ENCODE results near the gene ZNF280C. TPM values are rescaled to one million over a fixed set of nuclear protein-coding genes. Genes with fewer than 3 reads are reported as not detected.
"Not testable (repeated sequence)": the region's sequence is repeated elsewhere in the genome, so short reads cannot be mapped to it uniquely, and the experiment has no call there.

The ZNF280C gene
- total RNA-seq, 2 donors from 2014 or later: 2.6 to 2.9 TPM

DNA sequence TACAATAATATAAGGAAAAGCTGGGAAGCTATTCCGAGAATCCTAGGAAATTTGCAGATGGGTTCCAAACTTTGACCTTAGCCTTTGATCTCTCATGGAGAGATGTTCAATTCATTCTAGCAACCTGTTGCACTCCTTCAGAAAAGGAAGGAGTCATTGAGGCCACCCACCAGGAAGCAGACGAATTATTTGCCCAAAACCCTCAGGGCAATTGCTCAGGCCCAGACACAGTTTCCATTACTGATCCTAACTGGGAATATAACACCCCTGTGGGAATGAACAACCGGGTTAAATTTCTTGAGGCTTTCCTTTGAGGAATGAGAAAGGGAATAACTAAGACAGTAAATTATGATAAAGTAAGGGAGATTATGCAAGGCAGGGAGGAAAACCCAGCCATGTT is 13.5 kb upstream of the ZNF280C start:
- Histone ChIP-seq H3K4me1 (no peaks in the 10 kb centered on the region), H3K9me3 (no peaks in the 10 kb centered on the region), H3K4me3 (no peak overlapping the region), H3K27me3 (no peaks in the 10 kb centered on the region), H3K27ac (no peak overlapping the region), H3K36me3 (replicated peaks in 1 of 2; ENCODE audit: insufficient read depth in 1 of 2, low read depth in 2 of 2) (no peaks in the 10 kb centered on the region)
- WGBS, 2 donors: 79 to 80% methylated on average over 3 of the region's 3 CpGs
- no peak for ATAC-seq
- no peak for TF ChIP-seq CTCF (IDR thresholded peaks at IDR 0.05)
- no peak for TF ChIP-seq POLR2A (IDR thresholded peaks at IDR 0.05)
- DNase-seq: no peak
- intact Hi-C loops (cut with DNase I): no loop called here

DNA sequence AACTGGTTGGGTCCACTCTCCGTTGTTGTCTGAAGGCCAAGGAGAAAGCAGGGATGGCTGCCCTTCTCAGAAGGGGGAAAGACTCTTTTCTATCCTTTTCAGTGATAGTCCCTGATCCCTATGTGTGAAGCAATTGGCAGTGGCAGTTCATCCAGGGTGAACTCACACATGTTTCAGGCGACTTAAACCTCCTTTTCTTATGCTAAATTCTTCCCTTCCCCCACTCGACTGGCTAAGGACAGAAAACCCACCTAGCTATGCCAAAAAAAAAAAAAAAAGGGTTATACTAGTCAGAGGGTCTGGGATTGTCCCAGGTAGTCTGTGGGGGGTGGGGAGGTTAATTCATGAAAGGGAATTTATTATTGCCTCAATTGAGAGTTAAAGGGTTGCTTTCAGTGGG is 12.2 kb upstream of the ZNF280C start:
- intact Hi-C loops (cut with DNase I): no loop called here
- 63 to 67% methylated on average over 3 of the region's 3 CpGs for WGBS, 2 donors
- ATAC-seq: no peak

GRCh38 chrX:130272253-130272652 is 3.6 kb upstream of the ZNF280C start:
- 58 to 64% methylated on average over 2 of the region's 2 CpGs for WGBS, 2 donors
- H3K4me1 ChIP-seq; ATAC-seq; H3K4me3 ChIP-seq; H3K27me3 ChIP-seq; H3K36me3 ChIP-seq (replicated peaks in 1 of 2; ENCODE audit: insufficient read depth in 1 of 2, low read depth in 2 of 2); H3K9me3 ChIP-seq; DNase-seq; H3K27ac ChIP-seq; intact Hi-C loops (cut with DNase I): not testable (repeated sequence)

More for the DNA sequence above, 12.2 kb upstream of the ZNF280C start:
- Histone ChIP-seq H3K36me3 (replicated peaks in 1 of 2; ENCODE audit: insufficient read depth in 1 of 2, low read depth in 2 of 2) (no peaks in the 10 kb centered on the region), H3K9me3 (no peaks in the 10 kb centered on the region), H3K27ac (no peak overlapping the region), H3K4me1 (no peaks in the 10 kb centered on the region), H3K4me3 (no peak overlapping the region), H3K27me3 (no peaks in the 10 kb centered on the region)
- TF ChIP-seq CTCF (IDR thresholded peaks at IDR 0.05) (no peak), POLR2A (IDR thresholded peaks at IDR 0.05) (no peak)
- no peak for DNase-seq

DNA sequence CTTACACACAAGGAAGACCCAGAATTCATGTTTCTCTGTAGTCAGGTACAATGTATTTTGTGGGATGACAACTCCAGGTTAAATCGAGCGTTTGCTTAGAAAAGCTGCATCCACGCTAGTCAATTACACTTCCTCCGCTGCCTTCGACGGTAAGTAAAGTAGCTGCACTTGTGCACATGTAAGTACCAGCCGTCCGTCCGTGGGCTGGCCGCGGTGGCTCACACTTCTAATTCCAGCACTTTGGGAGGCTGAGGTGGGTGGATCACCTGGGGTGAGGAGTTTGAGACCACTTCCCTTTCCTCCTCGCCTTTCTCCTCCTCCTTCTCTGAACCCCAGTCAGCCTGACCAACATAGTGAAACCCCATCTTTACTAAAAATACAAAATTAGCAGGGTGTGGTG is 692 bp upstream of the ZNF280C start:
- ATAC-seq; DNase-seq; H3K36me3 ChIP-seq (replicated peaks in 1 of 2; ENCODE audit: insufficient read depth in 1 of 2, low read depth in 2 of 2); H3K4me3 ChIP-seq; H3K27ac ChIP-seq; intact Hi-C loops (cut with DNase I); H3K27me3 ChIP-seq; H3K4me1 ChIP-seq; H3K9me3 ChIP-seq: not testable (repeated sequence)
- 95 to 96% methylated on average over 12 of the region's 12 CpGs for WGBS, 2 donors

GRCh38 chrX:130267956-130268448 is 697 bp downstream of the ZNF280C start:
- TF ChIP-seq POLR2A (IDR thresholded peaks at IDR 0.05) (no peak), CTCF (IDR thresholded peaks at IDR 0.05) (no peak)
- DNase-seq (no peak), ATAC-seq (no peak)
- intact Hi-C loops (cut with DNase I): no loop called here
- WGBS, 2 donors: 0% methylated on average over 11 to 13 of the region's 13 CpGs
- Histone ChIP-seq H3K9me3 (no peaks in the 10 kb centered on the region), H3K36me3 (replicated peaks in 1 of 2; ENCODE audit: insufficient read depth in 1 of 2, low read depth in 2 of 2) (no peaks in the 10 kb centered on the region), H3K4me3 (peak overlapping the region; percentile 17 to 69), H3K27me3 (no peaks in the 10 kb centered on the region), H3K4me1 (peaks cover 7% of the 10 kb centered on the region), H3K27ac (peak overlapping the region in 3 of 4 donors; percentile 64 to 81 (median 66))

DNA sequence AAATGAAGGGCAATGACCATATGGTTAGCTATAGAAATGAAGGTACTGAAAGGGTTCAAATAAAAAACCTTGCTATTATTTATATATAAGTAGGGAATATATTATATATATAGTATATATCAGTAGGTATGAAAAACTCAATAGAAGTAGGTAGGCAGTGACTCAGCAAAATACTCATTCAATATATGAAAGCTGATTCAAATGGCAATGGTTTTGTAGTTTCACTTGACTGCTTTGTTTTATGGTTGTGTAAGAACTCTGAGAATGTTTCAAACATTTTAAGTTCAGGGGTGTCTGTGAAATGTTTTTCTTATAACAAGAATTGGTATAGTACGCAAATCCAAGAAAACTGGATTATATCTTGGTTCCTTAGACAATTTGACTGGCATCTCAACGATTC is 4.1 kb downstream of the ZNF280C start:
- H3K4me1 ChIP-seq: peaks cover 7% of the 10 kb centered on the region
- WGBS, 2 donors: 88 to 90% methylated on average over 2 of the region's 2 CpGs
- no peak for ATAC-seq

More for the DNA sequence above, 4.1 kb downstream of the ZNF280C start:
- TF ChIP-seq POLR2A (IDR thresholded peaks at IDR 0.05) (no peak), CTCF (IDR thresholded peaks at IDR 0.05) (no peak)
- H3K27ac ChIP-seq: no peak overlapping the region
- no peak for DNase-seq
- no peak overlapping the region for H3K4me3 ChIP-seq
- H3K27me3 ChIP-seq: no peaks in the 10 kb centered on the region
- intact Hi-C loops (cut with DNase I): no loop called here
- H3K36me3 ChIP-seq (replicated peaks in 1 of 2; ENCODE audit: insufficient read depth in 1 of 2, low read depth in 2 of 2): no peaks in the 10 kb centered on the region
- no peaks in the 10 kb centered on the region for H3K9me3 ChIP-seq

All from body of pancreas (tissue), 4 donors.